NCI-H2081 (cell line): ENCODE measurements around the gene PZP.
"Not testable (repeated sequence)": the region's sequence is repeated elsewhere in the genome, so short reads cannot be mapped to it uniquely, and the experiment has no call there.

Experiments
- DNase-seq, 2 experiments: peaks; one replicate each; lab custom pipeline; 2025; lab: John Stamatoyannopoulos, UW

Gene PZP

GRCh38 chr12:9180810-9181209 lies 27.4 kb downstream of the PZP start:
- no peak for DNase-seq

DNA sequence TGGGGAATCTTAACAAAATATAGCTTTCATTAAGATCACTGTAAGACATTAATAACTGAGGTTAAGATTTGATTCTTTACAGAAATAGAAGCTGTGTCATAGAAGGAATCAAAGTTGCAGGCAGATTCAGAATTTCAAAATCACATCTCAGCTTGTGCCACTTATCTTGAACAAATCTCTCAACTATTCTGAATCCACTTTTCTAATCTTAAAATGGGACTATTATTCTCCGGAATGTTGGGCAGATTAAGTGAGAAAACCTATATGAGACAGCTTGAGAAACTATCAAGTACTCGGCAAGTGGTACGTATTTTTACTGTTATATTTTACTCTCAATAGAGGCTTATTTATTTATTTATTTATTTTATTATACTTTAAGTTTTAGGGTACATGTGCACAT lies 28.4 kb downstream of the PZP start:
- no peak for DNase-seq

DNA sequence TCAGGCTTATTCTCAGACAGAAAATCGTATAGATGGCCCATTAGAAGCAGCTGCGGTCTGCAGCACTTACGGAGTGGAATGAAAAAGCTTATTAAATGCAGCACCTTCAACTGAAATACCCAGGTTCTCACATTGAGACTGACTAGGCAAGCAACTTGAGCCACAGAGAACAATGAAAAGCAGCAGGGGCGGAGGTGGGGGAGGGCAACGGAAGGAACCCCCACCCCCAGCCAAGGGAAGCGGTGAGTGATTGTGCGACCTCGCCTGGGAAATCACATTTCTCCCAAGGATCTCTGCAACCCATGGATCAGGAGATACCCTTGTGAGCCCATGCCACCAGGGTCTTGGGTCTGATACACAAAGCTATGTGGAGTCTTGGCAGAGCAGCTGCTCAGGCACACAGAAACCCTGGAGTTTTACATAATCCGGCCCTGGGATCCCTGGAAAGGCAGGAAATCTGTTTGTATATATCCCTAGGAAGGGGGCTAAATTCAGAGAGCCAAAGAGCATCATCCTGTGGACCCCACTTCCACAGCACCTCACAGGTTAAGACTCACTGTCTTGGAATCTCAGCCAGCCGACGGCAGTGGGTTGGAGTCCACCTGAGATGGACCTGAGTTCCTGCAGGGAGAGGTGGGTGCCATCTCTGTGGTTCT lies 38.1 kb downstream of the PZP start:
- DNase-seq: no peak

- DNase-seq: not testable (repeated sequence)
These were observed 40.9 kb downstream of the PZP start for GRCh38 chr12:9167345-9167744.

DNA sequence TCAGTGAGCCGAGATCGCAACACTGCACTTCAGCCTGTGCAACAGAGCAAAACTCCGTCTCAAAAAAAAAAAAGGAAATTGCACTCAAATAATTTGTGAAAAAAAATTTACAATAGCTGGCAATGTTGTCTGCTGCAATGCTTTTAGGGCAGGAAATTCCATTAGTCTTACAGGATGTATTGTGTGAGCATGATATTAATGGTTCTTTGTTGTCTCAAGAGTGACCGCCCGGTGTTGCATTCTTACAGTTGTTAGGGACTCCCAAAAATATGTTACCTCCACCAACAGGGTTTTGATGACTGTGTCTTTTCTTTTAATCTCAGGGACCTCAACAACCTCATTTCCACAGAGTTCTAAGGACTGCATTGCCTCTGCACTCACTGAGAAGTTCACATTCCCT lies 44.8 kb downstream of the PZP start:
- DNase-seq: no peak

- DNase-seq: no peak
These were observed 52.1 kb downstream of the PZP start for GRCh38 chr12:9156119-9156518.

GRCh38 chr12:9149372-9149771 lies 58.8 kb downstream of the PZP start:
- no peak for DNase-seq

DNA sequence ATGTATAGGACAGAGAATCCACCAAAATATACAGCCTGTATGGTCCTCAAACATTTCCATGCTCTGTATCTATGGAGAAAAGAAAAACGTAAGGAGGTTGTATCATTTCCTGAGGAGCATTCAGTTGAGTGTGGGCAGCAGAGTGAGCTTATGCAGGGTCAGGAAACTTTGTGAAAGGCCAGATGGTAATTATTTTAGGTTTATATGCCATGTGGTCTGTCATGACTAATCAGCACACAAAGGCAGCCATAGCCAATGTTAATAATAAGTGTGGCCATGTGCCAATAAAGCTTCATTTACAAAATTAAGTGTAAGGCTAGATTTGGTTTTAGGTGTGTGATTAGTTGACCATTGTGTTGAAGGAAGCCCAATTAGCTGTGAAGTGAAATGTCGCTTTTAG lies 59.3 kb downstream of the PZP start:
- no peak for DNase-seq

DNA sequence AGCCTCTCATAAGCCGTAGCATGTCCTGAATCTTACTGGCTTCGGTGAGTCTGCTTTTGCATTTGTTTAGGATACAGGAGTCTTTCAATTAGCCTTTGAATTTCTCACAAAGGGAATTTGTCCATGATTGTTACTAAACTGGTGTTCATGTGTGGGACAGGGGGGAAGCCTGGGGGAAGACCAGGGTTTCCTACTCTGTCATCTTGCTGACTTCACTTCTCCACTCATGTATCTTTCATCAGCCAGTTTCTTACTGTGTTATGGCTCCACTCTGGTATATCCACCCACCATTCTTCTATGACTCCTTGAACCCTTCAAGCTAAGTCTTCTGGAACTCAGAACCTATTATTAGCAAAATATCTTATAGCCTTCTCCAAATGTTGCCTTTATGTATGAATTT lies 60.7 kb downstream of the PZP start:
- no peak for DNase-seq

DNA sequence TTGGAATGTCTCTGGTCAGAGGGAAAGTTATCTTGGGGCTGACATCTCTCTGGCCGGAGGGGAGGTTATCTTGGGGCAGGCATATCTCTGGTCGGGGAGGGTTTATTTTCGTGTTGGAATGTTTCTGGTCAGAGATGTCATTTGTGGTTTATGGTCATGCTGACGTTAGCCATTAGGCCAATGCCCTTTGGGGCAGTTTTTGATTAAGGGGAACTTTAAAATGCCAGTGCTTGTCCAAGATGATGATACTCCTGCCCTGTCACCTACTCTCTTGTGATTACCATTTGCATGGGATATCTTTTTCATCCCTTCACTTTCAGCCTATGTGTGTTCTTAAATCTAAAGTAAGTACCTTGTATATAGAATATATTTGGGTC lies 63.5 kb downstream of the PZP start:
- no peak for DNase-seq

- DNase-seq: no peak
These were observed 64.1 kb downstream of the PZP start for GRCh38 chr12:9143929-9144729.

DNA sequence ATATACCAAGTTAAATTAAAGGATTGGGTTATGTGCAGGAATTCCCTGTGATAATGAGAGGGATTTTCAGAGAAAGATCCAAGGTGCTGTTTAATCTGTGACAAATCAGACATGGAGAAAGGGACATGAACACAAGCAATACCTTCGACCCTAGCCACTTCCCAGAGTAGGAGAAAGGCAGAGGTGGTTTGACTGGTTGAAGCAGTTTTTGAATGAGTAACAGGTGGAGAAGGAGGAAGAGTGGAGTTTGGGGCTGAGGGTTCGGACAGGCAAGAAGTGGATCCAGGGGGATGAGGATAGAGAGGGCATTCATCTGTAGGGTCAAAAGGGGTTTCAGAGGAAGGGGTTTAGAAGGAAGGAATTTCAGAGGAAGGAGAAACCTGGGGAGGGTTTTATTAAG lies 65.1 kb downstream of the PZP start:
- DNase-seq: no peak

- DNase-seq: not testable (repeated sequence)
These were observed 68.5 kb downstream of the PZP start for GRCh38 chr12:9139588-9140290.

- no peak for DNase-seq
These were observed 72.3 kb downstream of the PZP start for GRCh38 chr12:9135903-9136310.

DNA sequence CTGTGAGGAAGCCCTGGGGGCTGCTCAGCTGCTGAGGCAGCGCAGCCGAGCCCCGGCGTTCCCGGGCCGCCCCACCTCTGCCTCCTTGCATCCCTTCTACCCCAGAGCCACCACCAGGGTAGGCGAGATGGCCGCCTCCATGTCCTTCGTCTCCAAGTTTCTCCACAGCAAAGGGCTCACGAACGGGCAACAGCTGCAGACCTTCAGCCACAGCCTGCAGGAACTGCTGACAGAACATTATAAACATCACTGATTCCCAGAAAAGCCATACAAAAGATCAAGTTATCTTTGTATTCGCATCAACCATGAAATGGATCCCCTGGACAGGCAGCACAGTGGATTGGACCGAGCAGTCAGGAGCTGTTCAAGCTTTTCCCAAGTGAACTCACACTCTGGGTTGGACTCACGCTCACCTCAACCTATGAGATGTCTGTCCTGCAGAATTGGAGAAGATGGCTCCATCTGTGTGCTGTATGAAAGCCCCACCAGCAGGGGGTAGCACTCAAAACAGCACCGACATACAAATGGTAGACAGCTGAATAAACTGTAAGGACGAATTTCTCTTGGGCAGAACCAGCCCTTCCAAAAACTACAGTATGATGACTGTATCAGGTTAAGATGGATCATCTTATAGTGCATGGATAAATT lies 73.1 kb downstream of the PZP start:
- DNase-seq: no peak

GRCh38 chr12:9133216-9133916 lies 74.8 kb downstream of the PZP start:
- DNase-seq: no peak

- DNase-seq: no peak
These were observed 76.1 kb downstream of the PZP start for GRCh38 chr12:9132008-9132535.

DNA sequence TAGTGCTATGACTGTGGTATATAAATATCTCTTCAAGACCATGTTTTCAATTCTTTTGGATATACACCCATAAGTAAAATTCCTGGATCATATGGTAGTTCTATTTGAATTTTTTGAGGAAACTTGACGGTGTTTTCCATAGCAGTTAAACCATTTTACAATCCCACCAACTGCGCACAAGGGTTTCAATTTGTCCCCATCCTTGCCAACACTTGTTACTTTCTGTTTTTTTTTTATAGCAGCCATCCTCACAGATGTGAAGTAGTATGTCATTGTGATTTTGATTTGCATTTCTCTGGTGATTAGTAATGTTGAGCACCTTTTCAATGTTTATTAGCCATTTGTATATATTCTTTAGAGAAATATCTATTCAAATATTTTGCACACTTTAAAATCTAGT lies 78.0 kb downstream of the PZP start:
- no peak for DNase-seq

DNA sequence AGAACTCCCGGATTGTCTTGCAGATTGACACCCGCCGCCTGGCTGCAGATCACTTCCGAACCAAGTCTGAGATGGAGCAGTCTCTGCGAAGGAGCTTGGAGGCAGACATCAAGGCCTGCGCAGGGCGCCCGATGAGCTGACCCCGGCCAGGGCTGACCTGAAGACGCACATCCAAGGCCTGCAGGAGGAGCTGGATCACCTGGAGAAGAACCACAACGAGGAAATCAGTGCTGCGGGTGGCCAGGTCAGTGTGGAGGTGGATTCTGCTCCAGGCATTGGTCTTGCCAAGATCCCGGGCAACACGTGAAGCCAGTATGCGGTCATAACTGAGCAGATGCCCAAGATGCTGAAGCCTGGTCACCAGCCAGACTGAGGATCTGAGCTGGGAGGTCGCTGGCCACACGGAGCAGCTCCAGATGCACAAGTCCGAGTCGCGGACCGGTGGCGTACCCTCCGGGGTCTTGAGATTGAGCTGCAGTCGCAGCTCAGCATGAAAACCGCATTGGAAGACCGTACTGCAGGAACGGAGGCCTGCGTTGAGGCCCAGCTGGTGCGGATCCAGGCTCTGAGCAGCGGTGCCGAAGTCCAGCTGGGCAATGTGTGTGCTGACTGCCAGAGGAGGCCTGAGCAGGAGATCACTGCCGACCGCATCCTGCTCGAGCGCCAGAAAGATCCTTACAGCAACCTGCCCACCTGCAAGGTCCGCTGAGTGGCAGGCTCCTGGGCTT lies 80.1 kb downstream of the PZP start:
- DNase-seq: no peak

DNA sequence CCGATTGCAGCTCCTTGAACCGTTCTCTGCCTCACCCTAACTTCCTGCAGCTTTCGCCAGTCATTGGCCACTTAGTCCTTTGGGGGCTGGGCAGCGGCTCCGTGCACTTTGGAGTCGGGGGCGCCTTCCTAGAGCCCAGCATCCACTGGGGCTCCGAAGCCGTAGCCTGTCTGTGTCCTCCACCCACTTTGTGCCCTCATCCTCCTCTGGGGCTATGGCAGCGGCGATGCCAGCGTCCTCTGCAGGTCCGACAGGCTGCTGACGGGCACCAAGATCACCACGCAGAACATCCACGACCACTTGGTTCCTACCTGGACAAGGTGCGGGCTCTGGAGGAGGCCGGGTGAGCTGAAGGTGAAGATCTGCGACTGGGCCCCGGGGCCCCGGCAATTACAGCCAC lies 80.7 kb downstream of the PZP start:
- no peak for DNase-seq

DNA sequence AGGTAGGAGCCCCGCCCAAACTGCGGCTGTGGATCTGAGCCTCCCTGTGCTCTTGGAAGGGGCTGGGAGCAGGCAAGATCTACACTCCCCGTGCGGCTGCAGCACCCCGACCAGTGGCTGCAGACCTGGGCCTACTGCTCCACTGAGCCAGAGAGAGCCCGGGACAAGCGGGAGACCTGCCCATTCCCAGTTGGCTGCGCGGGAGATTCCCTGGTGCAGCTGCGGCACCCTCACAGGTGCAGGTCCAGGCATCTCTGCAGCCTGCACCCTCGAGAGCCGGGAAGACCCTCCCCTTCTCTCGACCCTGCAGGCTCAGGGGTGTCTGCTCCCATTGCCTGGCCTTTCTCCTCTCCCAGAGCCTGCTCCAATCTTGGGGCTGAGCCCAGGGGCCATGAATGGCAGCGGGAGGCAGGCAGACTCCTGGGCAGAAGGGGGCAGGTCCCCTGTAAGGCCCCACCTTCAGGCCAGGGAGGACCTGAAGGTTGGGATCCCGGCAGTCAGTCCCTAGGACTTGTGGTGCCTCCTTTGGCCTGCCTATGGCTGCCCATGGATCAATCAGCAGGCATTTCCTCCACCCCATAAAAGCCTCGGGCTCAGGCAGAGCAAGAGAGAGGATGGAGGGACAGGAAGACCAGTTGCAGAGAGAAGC lies 83.7 kb downstream of the PZP start:
- no peak for DNase-seq
